Measurements from ENCODE around the gene RASSF5. TPM values are rescaled to one million over a fixed set of nuclear protein-coding genes. Genes with fewer than 3 reads are reported as not detected.

RASSF5 gene
- total RNA-seq, 3 donors from 2014 or later, result 11.0 to 17.0 (median 11.1) TPM

GRCh38 chr1:206591696-206592095 lies 84.4 kb downstream of the RASSF5 start:
- Histone ChIP-seq H3K27ac (no peak overlapping the region), H3K4me3 (no peak overlapping the region), H3K4me1 (peaks cover 0 to 6% of the 10 kb centered on the region in 2 donors), H3K27me3 (no peaks in the 10 kb centered on the region), H3K9me3 (no peaks in the 10 kb centered on the region), H3K36me3 (no peaks in the 10 kb centered on the region)
- DNase-seq (ENCODE audit: low spot score in 2 of 2), result no peak
- no peak for TF ChIP-seq CTCF (IDR thresholded peaks at IDR 0.05)
- no peak for TF ChIP-seq POLR2AphosphoS5 (IDR thresholded peaks at IDR 0.05)
- no peak for TF ChIP-seq POLR2A (IDR thresholded peaks at IDR 0.05)
- intact Hi-C loops (cut with DNase I; ENCODE audit: low total_unique reads), result no loop called here

- no peaks in the 10 kb centered on the region for H3K9me3 ChIP-seq
- TF ChIP-seq POLR2AphosphoS5 (IDR thresholded peaks at IDR 0.05), result no peak
- TF ChIP-seq POLR2A (IDR thresholded peaks at IDR 0.05), result no peak
- TF ChIP-seq CTCF (IDR thresholded peaks at IDR 0.05), result no peak
- H3K4me3 ChIP-seq, result no peak overlapping the region
- no peaks in the 10 kb centered on the region for H3K4me1 ChIP-seq
- no peaks in the 10 kb centered on the region for H3K27me3 ChIP-seq
- no peak for DNase-seq (ENCODE audit: low spot score in 2 of 2)
- H3K27ac ChIP-seq, result no peak overlapping the region
- H3K36me3 ChIP-seq, result no peaks in the 10 kb centered on the region
- intact Hi-C loops (cut with DNase I; ENCODE audit: low total_unique reads), result no loop called here
Observed at GRCh38 chr1:206593351-206593925, 86.1 kb downstream of the RASSF5 start.

- no peaks in the 10 kb centered on the region for H3K9me3 ChIP-seq
- H3K27me3 ChIP-seq, result no peaks in the 10 kb centered on the region
- no peak overlapping the region for H3K4me3 ChIP-seq
- peaks cover 9% of the 10 kb centered on the region for H3K36me3 ChIP-seq
- H3K27ac ChIP-seq, result no peak overlapping the region
- intact Hi-C loops (cut with DNase I; ENCODE audit: low total_unique reads), result no loop called here
- no peak for DNase-seq (ENCODE audit: low spot score in 2 of 2)
- H3K4me1 ChIP-seq, result no peaks in the 10 kb centered on the region
- TF ChIP-seq CTCF (IDR thresholded peaks at IDR 0.05), result no peak
- TF ChIP-seq POLR2A (IDR thresholded peaks at IDR 0.05), result no peak
- no peak for TF ChIP-seq POLR2AphosphoS5 (IDR thresholded peaks at IDR 0.05)
Observed at GRCh38 chr1:206595581-206596318, 88.4 kb downstream of the RASSF5 start.

GRCh38 chr1:206596319-206596666 lies 89.0 kb downstream of the RASSF5 start:
- DNase-seq (ENCODE audit: low spot score in 2 of 2), result no peak
- intact Hi-C loops (cut with DNase I; ENCODE audit: low total_unique reads), result no loop called here

More at GRCh38 chr1:206596319-206596666, 89.0 kb downstream of the RASSF5 start:
- TF ChIP-seq POLR2AphosphoS5 (IDR thresholded peaks at IDR 0.05) (no peak), CTCF (IDR thresholded peaks at IDR 0.05) (no peak), POLR2A (IDR thresholded peaks at IDR 0.05) (no peak)
- H3K4me1 ChIP-seq, result no peaks in the 10 kb centered on the region
- no peak overlapping the region for H3K27ac ChIP-seq
- no peaks in the 10 kb centered on the region for H3K9me3 ChIP-seq
- H3K36me3 ChIP-seq, result peaks cover 9% of the 10 kb centered on the region
- H3K4me3 ChIP-seq, result no peak overlapping the region
- H3K27me3 ChIP-seq, result no peaks in the 10 kb centered on the region
